Large intestine (tissue), 3 donors: Measurements from ENCODE around the gene MERTK. TPM values are rescaled to one million over a fixed set of nuclear protein-coding genes. Genes with fewer than 3 reads are reported as not detected.

Experiments used
- DNase-seq, 2 donors: peaks; one replicate each; pipeline versions ENCODE4 v3.0.0 to v3.0.0-alpha.2; 2013
- H3K27ac ChIP-seq: one replicate; pipeline ENCODE4 v1.5.1; 2013; ENCODE audit warnings: low read length
- H3K27me3 ChIP-seq: 2 replicates; pipeline ENCODE4 v1.6.1; 2013; ENCODE audit warnings: low read length; ENCODE audit not compliant: control insufficient read depth, insufficient read depth
- H3K36me3 ChIP-seq: 2 replicates; pipeline ENCODE4 v1.6.1; 2013; ENCODE audit warnings: low read length; ENCODE audit not compliant: control insufficient read depth, insufficient read depth
- H3K4me1 ChIP-seq: one replicate; pipeline ENCODE4 v1.6.1; 2013; ENCODE audit warnings: low read length; ENCODE audit not compliant: control insufficient read depth, insufficient read depth
- H3K4me3 ChIP-seq: one replicate; pipeline ENCODE4 v1.5.1; 2013; ENCODE audit warnings: low read length
- H3K9me3 ChIP-seq: one replicate; pipeline ENCODE4 v1.6.1; 2013; ENCODE audit warnings: mild to moderate bottlenecking, low read depth, low read length, moderate library complexity; ENCODE audit not compliant: control insufficient read depth
- WGBS: methylation state at CpG from one replicate; pipeline ENCODE4 v1.1.5; 2013; ENCODE audit warnings: low lambda C conversion rate; ENCODE audit not compliant: insufficient coverage; 5-methylcytosine and 5-hydroxymethylcytosine counted together
- polyA plus RNA-seq: library from polyadenylated mRNA; unstranded; fragments of 120-200 nt; gene quantifications from one replicate; pipeline ENCODE4 v1.2.1, GENCODE V29; 2013

MERTK gene
- polyA plus RNA-seq, 1 donor: 8.7 TPM

GRCh38 chr2:111977240-111977639 lies 78.8 kb downstream of the MERTK start:
- Histone ChIP-seq H3K27me3 (no peaks in the 10 kb centered on the region), H3K9me3 (no peaks in the 10 kb centered on the region), H3K27ac (no peak overlapping the region), H3K4me1 (peaks cover 23% of the 10 kb centered on the region), H3K4me3 (no peak overlapping the region), H3K36me3 (no peaks in the 10 kb centered on the region)
- DNase-seq: no peak
- WGBS: no CpG with 5 or more reads among the region's 1 CpG

DNA sequence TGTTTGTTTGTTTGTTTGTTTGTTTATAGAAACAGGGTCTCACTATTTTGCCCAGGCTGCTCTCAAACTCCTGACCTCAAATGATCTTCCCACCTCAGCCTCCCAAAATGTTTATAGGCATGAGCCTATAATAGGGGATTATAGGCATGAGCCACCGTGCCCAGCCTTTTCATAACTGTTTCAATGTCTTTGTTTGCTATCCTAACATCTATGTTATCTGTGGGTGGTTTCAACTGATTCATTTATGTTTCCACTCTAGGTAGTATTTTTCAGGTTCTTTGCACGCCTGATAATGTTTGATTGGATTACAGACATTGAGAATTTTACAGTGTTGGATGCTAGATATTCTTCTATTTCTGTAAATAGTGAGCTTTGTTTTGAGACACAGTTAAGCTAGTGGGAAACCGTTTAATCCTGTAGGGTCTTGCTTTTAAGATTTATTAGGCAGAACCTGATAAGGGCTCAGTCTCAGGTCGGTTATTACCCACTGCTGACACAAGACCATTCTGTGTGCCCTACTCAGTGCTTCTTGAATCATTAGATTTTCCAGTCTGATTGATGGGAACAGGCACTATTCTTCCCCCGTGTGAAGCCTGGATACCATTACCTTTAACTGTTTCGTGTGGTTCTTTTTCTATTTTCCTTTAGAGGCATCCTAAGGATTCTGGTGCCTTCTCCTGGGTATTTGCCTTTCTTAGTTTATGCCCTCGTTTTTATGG lies 80.2 kb downstream of the MERTK start:
- no peak overlapping the region for H3K4me3 ChIP-seq
- H3K27me3 ChIP-seq: no peaks in the 10 kb centered on the region
- WGBS: 77% methylated on average over 2 of the region's 7 CpGs
- H3K4me1 ChIP-seq: peaks cover 20% of the 10 kb centered on the region
- no peaks in the 10 kb centered on the region for H3K9me3 ChIP-seq
- peaks cover 8% of the 10 kb centered on the region for H3K36me3 ChIP-seq
- H3K27ac ChIP-seq: no peak overlapping the region
- no peak for DNase-seq

DNA sequence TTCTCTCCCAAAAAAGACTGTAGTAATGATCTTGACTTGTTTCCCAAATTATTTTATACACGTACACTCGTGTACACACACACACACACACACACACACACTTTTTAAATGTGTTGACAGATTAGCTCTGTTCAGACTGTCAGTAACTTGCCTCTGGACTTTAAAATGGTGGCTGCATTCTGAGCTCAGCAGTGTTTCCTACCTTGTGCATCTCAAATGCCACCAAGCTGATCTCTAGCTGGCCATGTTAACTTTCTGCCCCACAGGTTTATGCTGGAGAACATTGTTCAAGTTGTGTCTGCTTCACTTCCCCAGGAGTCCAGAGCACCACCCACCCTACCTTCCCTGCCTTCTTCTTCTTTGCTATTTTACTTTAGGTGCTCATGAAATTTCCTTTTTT lies 83.3 kb downstream of the MERTK start:
- H3K36me3 ChIP-seq: peaks cover 18% of the 10 kb centered on the region
- H3K27ac ChIP-seq: no peak overlapping the region
- WGBS: no CpG with 5 or more reads among the region's 2 CpGs
- no peaks in the 10 kb centered on the region for H3K9me3 ChIP-seq
- no peaks in the 10 kb centered on the region for H3K27me3 ChIP-seq
- H3K4me1 ChIP-seq: peaks cover 8% of the 10 kb centered on the region
- no peak for DNase-seq
- no peak overlapping the region for H3K4me3 ChIP-seq

- no peak overlapping the region for H3K4me3 ChIP-seq
- no peak overlapping the region for H3K27ac ChIP-seq
- WGBS: no CpG with 5 or more reads among the region's 5 CpGs
- peaks cover 18% of the 10 kb centered on the region for H3K36me3 ChIP-seq
- DNase-seq: no peak
- H3K27me3 ChIP-seq: no peaks in the 10 kb centered on the region
- peaks cover 13% of the 10 kb centered on the region for H3K4me1 ChIP-seq
- no peaks in the 10 kb centered on the region for H3K9me3 ChIP-seq
Observed at GRCh38 chr2:111982822-111983221, 84.4 kb downstream of the MERTK start.

DNA sequence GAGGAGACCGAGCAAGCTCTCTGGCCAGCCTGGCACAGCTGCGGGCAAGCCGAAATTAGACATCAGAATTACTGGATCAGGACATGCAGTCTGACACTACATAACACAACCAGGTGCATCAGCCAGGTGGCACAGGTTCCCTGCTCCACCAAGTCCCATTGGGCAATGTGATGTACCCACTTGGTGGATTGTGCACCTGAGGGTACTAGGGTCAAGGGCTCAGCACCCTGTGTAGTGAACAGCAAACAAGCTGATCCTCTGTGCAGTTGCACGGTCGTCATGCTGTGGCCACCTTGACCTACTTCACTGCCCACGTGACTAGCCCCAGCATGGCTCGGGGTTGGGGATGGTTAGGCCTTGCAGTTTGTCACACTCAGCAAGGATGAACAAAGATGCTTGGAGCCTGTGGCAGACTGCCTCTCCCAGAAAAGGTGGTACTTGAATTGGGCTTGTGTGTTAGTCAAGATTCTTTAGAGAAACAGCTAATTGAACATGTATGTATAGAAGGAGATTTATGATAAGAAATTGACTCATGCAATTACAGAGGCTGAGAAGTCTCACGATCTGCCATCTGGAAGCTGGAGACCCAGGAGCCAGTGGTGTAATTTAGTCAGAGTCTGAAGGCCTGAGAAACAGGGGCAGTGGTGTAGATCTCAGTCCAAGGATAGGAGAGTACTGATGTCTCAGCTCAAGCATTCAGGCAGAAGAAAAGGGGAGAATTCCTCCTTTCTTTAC lies 85.2 kb downstream of the MERTK start:
- H3K36me3 ChIP-seq: peaks cover 18% of the 10 kb centered on the region
- no CpG with 5 or more reads among the region's 8 CpGs for WGBS

DNA sequence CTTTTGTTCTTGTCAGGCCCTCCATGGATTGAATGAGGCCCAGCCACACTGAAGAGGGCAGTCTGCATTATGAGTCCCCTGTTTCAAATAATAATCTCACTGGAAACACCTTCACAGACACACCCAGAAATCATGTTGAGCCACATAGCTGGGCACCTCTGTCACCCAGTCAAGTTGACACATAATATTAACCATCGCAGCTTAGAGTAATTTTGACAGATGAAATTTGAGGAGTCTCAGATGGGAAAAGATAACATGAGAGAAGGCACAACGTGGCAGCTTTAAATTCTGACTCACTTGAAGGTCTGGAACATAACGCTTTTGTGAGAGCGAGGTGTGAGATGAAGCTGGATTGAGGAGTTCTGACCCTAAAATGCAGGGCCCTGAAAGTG lies 85.8 kb downstream of the MERTK start:
- no peak for DNase-seq
- 63% methylated on average over 2 of the region's 4 CpGs for WGBS
- Histone ChIP-seq H3K27ac (no peak overlapping the region), H3K4me3 (no peak overlapping the region), H3K36me3 (peaks cover 18% of the 10 kb centered on the region), H3K4me1 (peaks cover 20% of the 10 kb centered on the region), H3K9me3 (no peaks in the 10 kb centered on the region), H3K27me3 (no peaks in the 10 kb centered on the region)

More for the DNA sequence above, 85.2 kb downstream of the MERTK start:
- Histone ChIP-seq H3K4me3 (no peak overlapping the region), H3K4me1 (peaks cover 20% of the 10 kb centered on the region), H3K27ac (no peak overlapping the region), H3K9me3 (no peaks in the 10 kb centered on the region), H3K27me3 (no peaks in the 10 kb centered on the region)
- DNase-seq: no peak

DNA sequence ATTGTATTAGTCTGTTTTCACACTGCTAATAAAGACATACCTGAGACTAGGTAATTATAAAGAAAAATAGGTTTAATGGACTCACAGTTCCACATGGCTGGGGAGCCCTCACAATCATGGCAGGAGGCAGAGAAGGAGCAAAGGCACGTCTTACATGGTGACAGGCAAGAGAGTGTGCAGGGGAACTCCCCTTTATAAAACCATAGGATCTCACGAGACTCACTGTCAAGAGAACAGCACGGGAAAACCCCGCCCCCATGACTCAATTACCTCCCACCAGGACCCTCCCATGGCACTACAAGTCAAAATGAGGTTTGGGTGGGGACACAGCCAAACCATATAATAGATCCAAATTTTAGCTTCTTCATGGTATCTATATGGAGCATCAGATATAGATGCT lies 87.1 kb downstream of the MERTK start:
- Histone ChIP-seq H3K36me3 (peaks cover 18% of the 10 kb centered on the region), H3K27me3 (no peaks in the 10 kb centered on the region), H3K9me3 (no peaks in the 10 kb centered on the region), H3K4me3 (no peak overlapping the region), H3K27ac (no peak overlapping the region), H3K4me1 (peaks cover 20% of the 10 kb centered on the region)
- no peak for DNase-seq
- WGBS: no CpG with 5 or more reads among the region's 4 CpGs

DNA sequence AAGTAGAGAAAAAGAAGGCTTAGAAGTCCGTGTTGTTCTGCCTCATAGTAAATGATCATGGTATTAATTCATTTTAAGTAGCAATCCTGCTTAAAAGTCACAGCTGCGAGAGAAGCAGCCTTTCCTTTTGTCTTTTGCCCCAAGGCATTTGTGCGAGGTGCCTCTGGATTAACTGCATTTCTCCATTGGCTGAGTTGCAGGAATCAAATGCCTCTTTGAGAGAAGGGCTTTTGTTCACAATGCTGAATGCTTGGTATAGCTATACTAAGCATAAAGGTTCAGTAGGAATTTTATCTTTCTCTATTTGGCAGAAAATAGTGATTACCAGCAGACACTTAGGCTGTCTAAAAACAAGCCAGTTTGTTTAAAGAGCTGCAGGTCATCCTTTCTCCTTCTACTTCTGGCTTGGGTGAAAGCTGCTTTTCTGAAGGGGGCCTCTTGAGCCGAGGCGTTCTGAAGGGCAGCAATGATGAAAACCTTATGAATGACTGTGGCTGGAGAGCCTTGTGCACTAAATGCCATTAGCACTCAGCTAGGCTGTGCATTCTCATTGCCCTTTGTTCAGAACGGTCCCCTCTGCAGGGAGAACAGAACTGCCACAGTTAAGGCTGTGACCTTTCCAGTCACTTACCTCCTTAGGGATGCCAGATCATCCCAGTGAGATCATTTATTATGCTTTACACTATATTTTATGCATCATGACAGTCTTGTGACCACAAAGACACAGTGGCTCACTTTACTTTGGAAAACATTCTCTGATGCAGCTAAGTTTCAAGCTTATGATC lies 87.9 kb downstream of the MERTK start:
- Histone ChIP-seq H3K9me3 (no peaks in the 10 kb centered on the region), H3K27ac (no peak overlapping the region), H3K36me3 (peaks cover 18% of the 10 kb centered on the region), H3K4me1 (peaks cover 20% of the 10 kb centered on the region), H3K4me3 (no peak overlapping the region), H3K27me3 (no peaks in the 10 kb centered on the region)
- no CpG with 5 or more reads among the region's 6 CpGs for WGBS
- no peak for DNase-seq

DNA sequence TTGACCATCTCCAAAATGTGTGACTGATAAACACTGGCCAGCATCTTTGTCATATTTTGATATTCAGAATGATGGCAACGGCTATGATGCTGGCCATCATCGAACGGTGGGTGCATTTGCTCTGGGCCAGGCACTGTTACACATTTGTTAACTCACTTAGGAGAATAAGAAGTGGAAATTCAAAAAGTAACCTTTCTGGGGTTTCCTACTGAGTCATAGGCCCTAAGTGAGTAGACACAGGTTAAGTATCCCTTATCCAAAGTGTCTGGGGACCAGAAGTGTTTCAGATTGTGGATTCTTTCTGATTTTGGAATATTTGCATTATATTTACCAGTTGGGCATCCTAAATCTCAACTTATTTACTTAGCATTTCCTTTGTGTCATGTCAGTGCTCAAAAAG lies 92.0 kb downstream of the MERTK start:
- Histone ChIP-seq H3K27ac (no peak overlapping the region), H3K4me3 (no peak overlapping the region), H3K4me1 (peaks cover 28% of the 10 kb centered on the region), H3K36me3 (no peaks in the 10 kb centered on the region), H3K27me3 (no peaks in the 10 kb centered on the region), H3K9me3 (no peaks in the 10 kb centered on the region)
- WGBS: no CpG with 5 or more reads among the region's 3 CpGs
- no peak for DNase-seq

DNA sequence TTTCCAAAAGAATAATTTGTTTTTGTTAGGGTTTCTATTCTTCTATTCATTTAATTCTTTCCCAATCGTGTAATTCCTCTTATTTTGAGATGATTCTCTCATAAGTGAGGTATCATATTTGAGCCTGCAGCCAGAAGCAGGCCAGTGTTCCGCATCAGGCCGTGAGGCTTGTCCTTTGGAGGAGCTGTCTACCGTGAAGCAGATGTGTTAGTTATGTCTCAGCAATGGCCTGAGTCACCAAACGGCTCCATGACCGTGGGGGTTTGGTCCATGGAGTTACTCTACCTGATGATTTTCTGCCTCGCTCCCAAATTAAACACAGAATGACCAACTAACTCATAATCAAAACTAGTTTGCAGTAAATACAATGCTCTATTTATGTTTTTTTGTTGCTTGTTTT lies 92.4 kb downstream of the MERTK start:
- WGBS: no CpG with 5 or more reads among the region's 7 CpGs
- H3K4me3 ChIP-seq: no peak overlapping the region
- H3K9me3 ChIP-seq: no peaks in the 10 kb centered on the region
- H3K27me3 ChIP-seq: no peaks in the 10 kb centered on the region
- peaks cover 32% of the 10 kb centered on the region for H3K4me1 ChIP-seq
- no peak overlapping the region for H3K27ac ChIP-seq
- no peak for DNase-seq
- H3K36me3 ChIP-seq: no peaks in the 10 kb centered on the region
